ENCODE measurements around the gene CDKN2C. TPM values are rescaled to one million over a fixed set of nuclear protein-coding genes. Genes with fewer than 3 reads are reported as not detected.
"Not testable (repeated sequence)": the region's sequence is repeated elsewhere in the genome, so short reads cannot be mapped to it uniquely, and the experiment has no call there.

Gene CDKN2C
- total RNA-seq, 1 donor from 2014 or later: 22.8 TPM

DNA sequence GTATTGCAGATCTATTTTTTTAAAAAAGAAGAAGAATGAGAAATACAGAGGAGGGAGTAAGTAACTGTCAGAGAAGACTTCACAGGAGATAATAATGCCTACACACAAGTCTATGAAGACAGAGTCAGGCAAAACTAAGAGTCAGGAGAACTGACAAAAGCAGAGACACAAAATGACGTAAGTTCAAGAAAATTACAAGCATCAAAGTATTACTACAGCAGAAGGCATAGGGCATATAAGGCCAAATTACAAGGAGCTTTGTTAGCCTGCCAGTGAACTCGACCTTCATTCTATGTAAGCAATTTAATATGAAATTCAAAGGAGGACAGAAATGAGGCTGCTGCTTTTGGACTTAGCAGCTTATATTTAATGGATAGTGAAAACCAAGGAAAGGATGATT, 33.7 kb upstream of the CDKN2C start:
- H3K4me3 ChIP-seq: no peak overlapping the region
- no peaks in the 10 kb centered on the region for H3K4me1 ChIP-seq
- TF ChIP-seq POLR2AphosphoS5 (IDR thresholded peaks at IDR 0.05; ENCODE audit: insufficient read depth in 1 of 2, low read depth in 1 of 2) (no peak), POLR2A (IDR thresholded peaks at IDR 0.05) (no peak)
- DNase-seq (ENCODE audit: extremely low spot score in 2 of 2): no peak
- no peaks in the 10 kb centered on the region for H3K36me3 ChIP-seq
- intact Hi-C loops (cut with DNase I): no loop called here
- no peak overlapping the region for H3K27ac ChIP-seq
- no peaks in the 10 kb centered on the region for H3K27me3 ChIP-seq
- no peaks in the 10 kb centered on the region for H3K9me3 ChIP-seq

DNA sequence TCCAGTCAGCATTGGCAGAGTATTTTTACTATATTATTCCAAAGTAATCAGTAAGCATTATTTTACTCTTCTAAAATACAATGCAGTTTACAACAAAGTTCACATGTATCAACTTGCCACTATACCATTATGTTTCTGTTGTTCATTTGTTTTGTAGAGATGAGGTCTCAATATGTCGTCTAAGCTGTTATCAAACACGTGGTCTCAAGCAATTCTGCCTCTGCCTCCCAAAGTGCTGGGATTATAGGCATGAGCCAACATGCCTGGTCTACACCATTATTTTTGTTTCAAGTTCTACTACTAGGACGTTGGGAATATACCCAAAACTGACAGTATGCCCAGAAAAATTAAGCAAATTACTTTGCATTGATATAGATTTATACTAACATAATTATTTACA, 29.8 kb upstream of the CDKN2C start:
- DNase-seq (ENCODE audit: extremely low spot score in 2 of 2): no peak
- TF ChIP-seq, protein P1, sequence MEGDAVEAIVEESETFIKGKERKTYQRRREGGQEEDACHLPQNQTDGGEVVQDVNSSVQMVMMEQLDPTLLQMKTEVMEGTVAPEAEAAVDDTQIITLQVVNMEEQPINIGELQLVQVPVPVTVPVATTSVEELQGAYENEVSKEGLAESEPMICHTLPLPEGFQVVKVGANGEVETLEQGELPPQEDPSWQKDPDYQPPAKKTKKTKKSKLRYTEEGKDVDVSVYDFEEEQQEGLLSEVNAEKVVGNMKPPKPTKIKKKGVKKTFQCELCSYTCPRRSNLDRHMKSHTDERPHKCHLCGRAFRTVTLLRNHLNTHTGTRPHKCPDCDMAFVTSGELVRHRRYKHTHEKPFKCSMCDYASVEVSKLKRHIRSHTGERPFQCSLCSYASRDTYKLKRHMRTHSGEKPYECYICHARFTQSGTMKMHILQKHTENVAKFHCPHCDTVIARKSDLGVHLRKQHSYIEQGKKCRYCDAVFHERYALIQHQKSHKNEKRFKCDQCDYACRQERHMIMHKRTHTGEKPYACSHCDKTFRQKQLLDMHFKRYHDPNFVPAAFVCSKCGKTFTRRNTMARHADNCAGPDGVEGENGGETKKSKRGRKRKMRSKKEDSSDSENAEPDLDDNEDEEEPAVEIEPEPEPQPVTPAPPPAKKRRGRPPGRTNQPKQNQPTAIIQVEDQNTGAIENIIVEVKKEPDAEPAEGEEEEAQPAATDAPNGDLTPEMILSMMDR (IDR thresholded peaks at IDR 0.05): no peak
- no peak for TF ChIP-seq POLR2AphosphoS5 (IDR thresholded peaks at IDR 0.05; ENCODE audit: insufficient read depth in 1 of 2, low read depth in 1 of 2)
- no peak for TF ChIP-seq POLR2A (IDR thresholded peaks at IDR 0.05)
- Histone ChIP-seq H3K27me3 (no peaks in the 10 kb centered on the region), H3K9me3 (no peaks in the 10 kb centered on the region), H3K36me3 (no peaks in the 10 kb centered on the region), H3K4me1 (no peaks in the 10 kb centered on the region), H3K4me3 (no peak overlapping the region), H3K27ac (no peak overlapping the region)
- intact Hi-C loops (cut with DNase I): no loop called here

- no peaks in the 10 kb centered on the region for H3K36me3 ChIP-seq
- H3K9me3 ChIP-seq: no peaks in the 10 kb centered on the region
- no peaks in the 10 kb centered on the region for H3K27me3 ChIP-seq
- intact Hi-C loops (cut with DNase I): no loop called here
- H3K4me1 ChIP-seq: no peaks in the 10 kb centered on the region
- DNase-seq (ENCODE audit: extremely low spot score in 2 of 2): no peak
- H3K27ac ChIP-seq: no peak overlapping the region
- H3K4me3 ChIP-seq: no peak overlapping the region
- TF ChIP-seq POLR2AphosphoS5 (IDR thresholded peaks at IDR 0.05; ENCODE audit: insufficient read depth in 1 of 2, low read depth in 1 of 2): no peak
- TF ChIP-seq, protein P1 (IDR thresholded peaks at IDR 0.05): no peak
- TF ChIP-seq POLR2A (IDR thresholded peaks at IDR 0.05): no peak
Measured at GRCh38 chr1:50942334-50942733, 27.7 kb upstream of the CDKN2C start.

DNA sequence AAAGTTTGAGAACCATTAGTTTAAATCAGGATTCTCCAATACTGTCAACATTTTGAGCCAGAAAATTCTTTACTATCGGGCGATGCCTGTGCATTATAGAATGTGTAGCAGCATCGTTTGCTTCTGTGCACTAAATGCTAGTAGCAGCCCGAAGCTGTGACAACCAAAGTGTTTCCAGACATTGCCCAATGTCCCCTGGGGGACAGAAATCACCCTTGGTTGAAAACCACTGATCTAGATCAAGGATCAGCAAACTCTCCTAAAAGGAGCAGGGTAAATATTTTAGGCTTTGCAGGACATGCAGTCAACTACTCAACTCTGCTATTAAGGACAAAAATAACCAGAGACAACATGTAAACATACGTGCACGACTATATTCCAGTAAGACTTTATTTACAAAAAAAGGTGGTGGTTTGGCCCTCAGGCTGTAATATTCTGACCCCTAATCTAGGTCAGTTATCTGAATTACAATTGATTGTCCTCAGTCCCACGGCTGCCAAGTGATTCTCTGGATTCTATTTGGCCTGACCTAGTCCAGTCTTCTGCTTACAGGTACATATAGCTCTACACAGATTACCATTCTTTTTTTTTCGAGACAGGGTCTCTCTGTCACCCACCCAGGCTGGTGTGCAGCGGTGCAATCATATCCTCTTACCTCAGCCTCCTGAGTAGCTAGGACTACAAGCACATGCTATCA, 20.6 kb upstream of the CDKN2C start:
- H3K27ac ChIP-seq: no peak overlapping the region
- no peaks in the 10 kb centered on the region for H3K9me3 ChIP-seq
- no peaks in the 10 kb centered on the region for H3K27me3 ChIP-seq
- no peaks in the 10 kb centered on the region for H3K36me3 ChIP-seq
- DNase-seq (ENCODE audit: extremely low spot score in 2 of 2): no peak
- TF ChIP-seq POLR2AphosphoS5 (IDR thresholded peaks at IDR 0.05; ENCODE audit: insufficient read depth in 1 of 2, low read depth in 1 of 2) (no peak), POLR2A (IDR thresholded peaks at IDR 0.05) (no peak)
- TF ChIP-seq, protein P1 (IDR thresholded peaks at IDR 0.05): no peak
- H3K4me1 ChIP-seq: no peaks in the 10 kb centered on the region
- intact Hi-C loops (cut with DNase I): no loop called here
- H3K4me3 ChIP-seq: no peak overlapping the region

DNA sequence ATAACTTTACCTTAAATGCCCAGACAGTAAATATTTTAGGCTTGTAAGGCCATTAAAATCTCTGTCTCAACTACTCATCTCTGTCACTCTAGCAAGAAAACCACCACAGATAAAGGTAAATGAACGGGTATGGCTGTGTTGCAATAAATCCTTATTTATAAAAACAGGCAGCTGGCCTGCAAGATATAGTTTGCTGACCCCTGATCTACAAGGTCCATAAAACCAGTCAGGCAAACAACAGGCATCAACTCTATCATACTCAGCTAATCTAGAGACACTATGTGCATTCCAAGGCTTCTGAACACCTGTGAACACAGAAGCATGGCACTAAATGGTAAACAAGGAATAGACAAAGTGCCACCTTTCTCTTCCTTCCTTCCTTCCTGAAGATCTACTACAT, 19.6 kb upstream of the CDKN2C start:
- Histone ChIP-seq H3K27me3 (no peaks in the 10 kb centered on the region), H3K4me3 (no peak overlapping the region), H3K36me3 (no peaks in the 10 kb centered on the region), H3K4me1 (no peaks in the 10 kb centered on the region), H3K9me3 (no peaks in the 10 kb centered on the region), H3K27ac (no peak overlapping the region)
- intact Hi-C loops (cut with DNase I): no loop called here
- no peak for DNase-seq (ENCODE audit: extremely low spot score in 2 of 2)
- TF ChIP-seq POLR2AphosphoS5 (IDR thresholded peaks at IDR 0.05; ENCODE audit: insufficient read depth in 1 of 2, low read depth in 1 of 2) (no peak), POLR2A (IDR thresholded peaks at IDR 0.05) (no peak)
- TF ChIP-seq, protein P1 (IDR thresholded peaks at IDR 0.05): no peak

DNA sequence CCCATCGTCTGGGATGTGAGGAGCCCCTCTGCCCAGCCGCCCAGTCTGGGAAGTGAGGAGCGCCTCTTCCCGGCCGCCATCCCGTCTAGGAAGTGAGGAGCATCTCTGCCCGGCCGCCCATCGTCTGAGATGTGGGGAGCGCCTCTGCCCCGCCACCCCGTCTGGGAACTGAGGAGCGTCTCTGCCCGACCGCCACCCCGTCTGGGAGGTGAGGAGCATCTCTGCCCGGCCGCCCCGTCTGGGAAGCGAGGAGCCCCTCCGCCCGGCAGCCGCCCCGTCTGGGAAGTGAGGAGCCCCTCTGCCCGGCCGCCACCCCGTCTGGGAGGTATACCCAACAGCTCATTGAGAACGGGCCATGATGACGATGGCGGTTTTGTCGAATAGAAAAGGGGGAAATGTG, 17.5 kb upstream of the CDKN2C start:
- H3K9me3 ChIP-seq; intact Hi-C loops (cut with DNase I); H3K27me3 ChIP-seq; H3K36me3 ChIP-seq; H3K4me3 ChIP-seq; H3K27ac ChIP-seq; H3K4me1 ChIP-seq; DNase-seq (ENCODE audit: extremely low spot score in 2 of 2): not testable (repeated sequence)

All from vagina (tissue), 2 donors.